Fibroblast of skin of left quadriceps (primary cell): Measurements from ENCODE around the gene GNA14.
"Not testable (repeated sequence)": the region's sequence is repeated elsewhere in the genome, so short reads cannot be mapped to it uniquely, and the experiment has no call there.

ENCODE experiments used
- DNase-seq, 2 experiments: peaks; one replicate each; pipeline ENCODE4 v3.0.0-alpha.2; 2013; ENCODE audit warnings: low read depth in 2 of 2

The GNA14 gene

GRCh38 chr9:77588271-77588937, 59.7 kb downstream of the GNA14 start:
- peak; percentile 86 to 87 for DNase-seq

- no peak for DNase-seq
Observed at GRCh38 chr9:77587851-77588250, 60.3 kb downstream of the GNA14 start.

GRCh38 chr9:77587042-77587441, 61.1 kb downstream of the GNA14 start:
- peak in 1 of 2 experiments; percentile 15 for DNase-seq

- no peak for DNase-seq
Observed at GRCh38 chr9:77586591-77586990, 61.5 kb downstream of the GNA14 start.

GRCh38 chr9:77585335-77585786, 62.8 kb downstream of the GNA14 start:
- no peak for DNase-seq

GRCh38 chr9:77584927-77585326, 63.2 kb downstream of the GNA14 start:
- not testable (repeated sequence) for DNase-seq

- no peak for DNase-seq
Observed at GRCh38 chr9:77582961-77583576, 65.1 kb downstream of the GNA14 start.

GRCh38 chr9:77582525-77582924, 65.6 kb downstream of the GNA14 start:
- DNase-seq = no peak

GRCh38 chr9:77575785-77576184, 72.3 kb downstream of the GNA14 start:
- DNase-seq = no peak

GRCh38 chr9:77569335-77569734, 78.8 kb downstream of the GNA14 start:
- DNase-seq = no peak

GRCh38 chr9:77563174-77563573, 84.9 kb downstream of the GNA14 start:
- no peak for DNase-seq

- DNase-seq = no peak
Observed at GRCh38 chr9:77562019-77562748, 85.9 kb downstream of the GNA14 start.

- DNase-seq = no peak
Observed at GRCh38 chr9:77561331-77562018, 86.6 kb downstream of the GNA14 start.

- DNase-seq = no peak
Observed at GRCh38 chr9:77556396-77556795, 91.7 kb downstream of the GNA14 start.

- no peak for DNase-seq
Observed at GRCh38 chr9:77554586-77555105, 93.5 kb downstream of the GNA14 start.

- DNase-seq = no peak
Observed at GRCh38 chr9:77547106-77547730, 100.9 kb downstream of the GNA14 start.

GRCh38 chr9:77546376-77546950, 101.7 kb downstream of the GNA14 start:
- no peak for DNase-seq

GRCh38 chr9:77544546-77544945, 103.6 kb downstream of the GNA14 start:
- DNase-seq = no peak

GRCh38 chr9:77543131-77543822, 104.8 kb downstream of the GNA14 start:
- DNase-seq = no peak

GRCh38 chr9:77541600-77541999, 106.5 kb downstream of the GNA14 start:
- no peak for DNase-seq

GRCh38 chr9:77541055-77541454, 107.1 kb downstream of the GNA14 start:
- no peak for DNase-seq
